HG03342 (cell line): ENCODE data around the gene PTPRD.

Source experiments
- ATAC-seq: cut with Tn5 transposase; IDR thresholded peaks from one replicate; pipeline ENCODE4 v1.9.1; 2021; ENCODE audit warnings: mild to moderate bottlenecking, moderate library complexity; ENCODE audit not compliant: unreplicated experiment

Gene PTPRD

DNA sequence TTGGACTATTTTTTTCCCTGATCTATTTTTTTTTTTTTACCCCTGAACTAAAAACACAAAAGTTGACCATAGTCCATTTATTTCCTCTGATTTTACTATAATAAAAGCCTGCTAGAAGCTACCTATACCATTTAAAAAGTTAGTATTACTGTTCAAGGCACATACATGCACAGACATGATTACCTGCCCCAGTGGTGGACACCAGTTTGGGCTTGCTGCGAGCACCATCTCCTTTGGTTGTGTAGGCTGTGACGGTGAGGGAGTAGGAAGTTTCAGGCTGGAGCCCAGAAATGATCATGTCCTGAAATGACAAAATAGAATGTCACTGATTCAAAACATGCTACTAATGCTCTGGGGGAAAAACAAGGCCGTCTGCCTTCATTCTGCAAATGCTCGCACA is 2120.1 kb downstream of the PTPRD start:
- ATAC-seq: no peak

DNA sequence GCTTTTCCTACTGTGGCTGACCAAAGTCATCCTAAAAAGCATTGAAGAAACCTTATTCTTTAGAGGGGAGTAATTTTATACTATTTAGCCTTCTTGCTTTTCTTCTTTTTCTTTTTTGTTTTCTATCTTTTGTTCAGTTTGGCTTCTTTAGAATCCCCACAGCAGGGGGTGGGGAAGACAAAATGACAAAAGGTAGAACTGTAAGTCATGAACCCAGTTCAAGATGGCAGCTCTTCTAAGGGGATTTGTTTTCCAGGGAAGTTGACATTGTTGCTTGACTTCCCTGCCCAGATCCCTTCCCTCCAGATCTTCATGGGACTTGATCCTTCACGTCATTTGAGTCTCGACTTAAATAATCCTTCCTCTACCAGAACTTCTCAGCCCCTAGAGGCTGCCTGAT is 2120.8 kb downstream of the PTPRD start:
- no peak for ATAC-seq

- ATAC-seq: no peak
Observed at GRCh38 chr9:8491563-8491962, 2121.2 kb downstream of the PTPRD start.

GRCh38 chr9:8489835-8490234 is 2123.0 kb downstream of the PTPRD start:
- no peak for ATAC-seq

DNA sequence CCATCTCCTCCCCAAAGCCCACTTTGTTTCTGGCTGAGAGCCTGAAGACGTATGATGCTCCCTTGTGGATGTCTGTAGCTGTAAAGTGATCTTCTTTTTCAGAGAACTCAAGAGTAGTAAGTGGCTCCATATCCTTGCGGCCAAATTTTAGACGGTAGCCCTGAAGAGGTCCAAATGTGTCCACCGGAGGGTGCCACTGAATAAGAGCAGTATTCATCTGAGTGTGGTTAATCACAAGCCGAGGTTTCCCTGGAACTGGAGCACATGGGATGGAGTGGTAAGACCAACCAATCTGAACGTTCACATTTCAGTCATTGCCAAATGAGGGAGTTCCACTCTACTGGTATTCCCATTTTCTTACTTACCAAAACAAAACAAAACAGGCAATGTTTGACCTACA is 2126.7 kb downstream of the PTPRD start:
- no peak for ATAC-seq

GRCh38 chr9:8484597-8485191 is 2128.1 kb downstream of the PTPRD start:
- no peak for ATAC-seq

DNA sequence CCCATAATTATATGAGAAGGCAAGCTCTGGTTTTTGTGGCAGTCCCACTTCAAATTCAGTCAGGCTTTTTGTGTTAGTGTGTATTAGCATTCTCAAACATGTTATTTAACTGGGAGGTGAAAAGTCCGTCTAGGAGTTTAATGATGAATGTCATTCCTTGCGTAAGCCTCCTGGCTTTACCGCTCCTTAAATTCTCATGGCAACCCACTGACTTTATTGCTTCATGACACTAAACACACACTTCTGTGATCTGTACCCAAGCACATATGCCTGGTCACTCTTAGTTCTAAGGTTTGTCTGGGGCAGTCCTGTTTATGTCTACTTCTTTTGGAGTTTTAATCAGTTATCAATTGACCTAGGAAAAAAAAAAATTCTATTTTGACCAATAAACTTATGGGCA is 2135.4 kb downstream of the PTPRD start:
- no peak for ATAC-seq

DNA sequence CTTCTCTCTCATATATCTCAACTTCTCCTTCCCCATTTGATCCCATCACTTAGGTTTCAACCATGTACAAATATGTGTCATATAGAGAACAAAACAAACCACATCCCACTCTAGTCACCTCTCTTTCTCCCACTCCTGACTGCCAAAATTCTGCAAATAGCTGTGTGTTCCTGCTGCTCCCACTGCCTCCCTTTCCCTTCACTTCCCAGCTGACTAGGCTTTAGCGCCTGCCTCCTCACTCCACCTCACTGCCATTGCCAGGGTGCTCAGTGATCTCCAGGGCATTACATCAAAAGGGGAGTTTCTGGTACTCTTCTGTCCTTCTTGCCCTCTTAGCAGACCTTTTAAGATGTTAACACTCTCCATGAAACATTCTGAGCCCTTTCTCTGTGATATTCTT is 2137.9 kb downstream of the PTPRD start:
- no peak for ATAC-seq

DNA sequence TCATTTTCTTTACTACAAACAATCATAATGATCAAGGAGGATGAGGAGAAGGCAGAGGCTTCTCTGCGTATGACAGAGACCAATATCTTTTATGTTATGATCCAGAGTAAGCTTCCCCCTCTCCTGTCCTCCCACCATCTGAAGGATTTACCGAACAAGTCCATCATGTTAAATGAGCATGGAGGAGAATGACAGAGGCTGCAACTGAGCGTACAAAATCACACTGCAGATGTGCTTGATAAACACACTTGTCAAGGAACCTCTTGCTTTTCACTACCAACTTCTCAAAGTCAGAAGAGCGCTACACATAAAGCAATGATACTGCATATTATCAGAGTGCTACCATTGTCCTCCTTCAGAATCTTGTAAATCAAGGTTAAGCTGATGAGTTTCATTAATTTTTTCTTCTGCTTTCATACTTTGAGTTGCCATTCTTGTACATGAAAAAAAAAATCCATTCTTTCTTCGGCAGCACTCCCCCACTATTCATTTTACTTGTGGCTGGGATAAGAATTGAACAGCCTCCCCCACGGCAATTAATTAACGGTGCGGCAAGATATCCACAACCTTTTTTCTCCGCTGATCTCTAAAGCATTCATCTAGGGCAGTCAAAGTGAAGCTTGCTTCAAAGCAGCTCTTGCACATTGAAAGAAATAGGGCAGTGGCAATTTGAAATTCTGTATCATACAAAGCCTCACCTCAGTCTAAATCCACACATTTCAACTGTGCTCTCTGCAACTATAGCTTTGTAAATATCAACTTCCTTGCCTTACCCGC is 2139.4 kb downstream of the PTPRD start:
- ATAC-seq: no peak

GRCh38 chr9:8468045-8468637 is 2144.7 kb downstream of the PTPRD start:
- no peak for ATAC-seq

GRCh38 chr9:8457816-8458215 is 2155.0 kb downstream of the PTPRD start:
- ATAC-seq: no peak

- ATAC-seq: no peak
Observed at GRCh38 chr9:8457055-8457454, 2155.7 kb downstream of the PTPRD start.

GRCh38 chr9:8456344-8456743 is 2156.5 kb downstream of the PTPRD start:
- ATAC-seq: no peak

DNA sequence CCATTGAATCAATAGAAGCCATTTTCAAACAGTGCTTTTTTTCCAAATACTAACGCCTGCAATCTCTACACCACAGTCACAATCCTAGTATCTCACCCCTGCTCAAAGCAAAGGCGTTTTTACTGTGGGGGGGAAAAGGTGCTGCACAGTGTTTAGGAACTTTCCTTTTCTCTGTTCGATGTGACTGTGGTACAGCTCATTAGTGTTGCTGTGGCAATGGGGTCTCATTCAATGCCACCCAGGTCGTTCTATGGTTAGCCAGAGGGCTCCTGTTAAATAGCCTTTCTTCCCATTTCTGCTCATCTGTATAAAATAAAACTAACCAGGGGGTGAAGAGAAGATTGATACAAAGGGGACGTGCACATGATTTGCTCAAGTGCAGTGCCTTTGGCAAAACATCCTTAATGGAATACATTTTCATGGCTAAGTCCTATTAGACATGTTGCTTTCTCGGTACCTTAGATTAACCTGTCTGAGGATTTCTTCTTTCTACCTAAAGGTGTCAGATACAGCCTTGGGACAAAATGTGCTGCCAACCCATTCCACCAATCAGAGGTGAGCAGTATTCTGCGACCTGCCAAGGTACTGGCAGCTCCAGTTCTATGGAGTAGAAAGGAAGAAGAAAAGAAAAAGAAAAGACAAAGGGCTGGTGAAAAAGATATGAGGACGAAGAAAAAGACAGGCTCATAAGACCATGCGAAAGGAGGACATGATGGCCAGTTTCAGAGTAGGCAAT is 2161.8 kb downstream of the PTPRD start:
- ATAC-seq: no peak

DNA sequence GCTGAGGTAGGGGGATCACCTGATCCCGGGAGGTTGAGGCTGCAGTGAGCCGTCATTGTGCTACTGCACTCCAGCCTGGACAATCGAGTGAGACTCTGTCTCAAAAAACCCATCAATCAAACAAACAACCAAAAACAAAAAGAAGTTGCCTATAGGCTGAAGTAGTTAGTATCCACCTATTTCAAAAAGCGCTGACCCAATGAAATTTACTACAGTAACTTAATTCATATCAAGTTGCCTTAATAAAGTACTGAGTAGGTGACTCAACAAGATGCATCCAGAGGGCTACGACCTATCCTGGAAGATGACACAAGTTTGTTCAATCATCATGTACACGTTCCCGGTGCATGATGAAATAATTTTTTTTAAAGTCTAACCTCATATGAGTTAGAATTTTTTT is 2164.6 kb downstream of the PTPRD start:
- no peak for ATAC-seq

- no peak for ATAC-seq
Observed at GRCh38 chr9:8447601-8448000, 2165.2 kb downstream of the PTPRD start.

- no peak for ATAC-seq
Observed at GRCh38 chr9:8437876-8438275, 2174.9 kb downstream of the PTPRD start.

DNA sequence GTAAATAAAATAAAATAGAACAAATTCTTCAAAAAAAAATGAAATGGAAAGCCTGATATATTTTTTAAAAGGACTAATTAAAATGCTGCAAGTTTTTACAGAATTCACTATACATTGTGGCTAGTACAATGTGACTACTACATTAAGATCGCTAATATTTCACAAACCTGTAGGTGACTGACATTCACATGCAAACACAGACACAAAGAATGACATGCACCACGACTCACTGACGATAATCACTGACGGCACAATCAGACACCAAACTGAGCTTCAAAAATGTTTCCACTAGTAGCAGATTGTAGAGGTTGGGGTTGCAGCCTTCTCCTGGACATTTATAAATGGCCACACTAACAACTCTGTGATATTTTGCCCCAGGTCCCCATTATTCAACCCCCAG is 2175.5 kb downstream of the PTPRD start:
- no peak for ATAC-seq

GRCh38 chr9:8436786-8437185 is 2176.0 kb downstream of the PTPRD start:
- no peak for ATAC-seq

DNA sequence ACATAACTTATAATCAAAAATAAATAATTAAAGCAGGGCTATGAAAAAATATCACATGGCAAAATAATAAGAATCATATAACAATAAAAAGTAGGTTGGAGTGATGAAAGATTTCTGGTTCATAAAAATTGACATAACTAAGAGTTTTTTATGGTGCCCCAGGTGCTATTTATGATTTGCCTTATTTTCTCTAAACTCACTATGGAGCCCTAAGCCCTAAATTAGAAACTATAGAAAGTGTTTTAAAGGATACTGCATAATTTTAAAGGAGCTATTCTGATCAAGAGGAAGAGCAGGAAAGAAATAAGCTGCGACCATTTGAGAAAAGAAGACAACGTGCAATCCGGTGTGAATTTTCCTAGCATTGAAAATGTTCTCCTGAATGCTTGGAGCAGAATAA is 2178.2 kb downstream of the PTPRD start:
- no peak for ATAC-seq

GRCh38 chr9:8432224-8432623 is 2180.6 kb downstream of the PTPRD start:
- ATAC-seq: no peak

DNA sequence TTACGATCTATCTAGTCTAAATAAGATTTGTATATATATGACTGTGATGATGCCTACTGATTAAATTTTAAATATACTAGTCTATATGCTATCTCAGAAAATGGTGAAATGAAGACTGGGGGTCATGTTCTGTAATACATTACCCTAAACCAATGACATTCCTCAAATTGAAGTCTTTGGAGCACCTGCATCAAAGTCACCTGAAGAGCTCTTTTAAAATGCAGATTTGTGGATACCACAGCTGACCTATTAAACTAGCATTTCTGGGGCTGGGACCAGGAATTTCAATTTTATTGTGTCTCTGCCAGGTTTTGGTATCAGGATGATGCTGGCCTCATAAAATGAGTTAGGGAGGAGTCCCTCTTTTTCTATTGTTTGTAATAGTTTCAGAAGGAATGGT is 2181.3 kb downstream of the PTPRD start:
- ATAC-seq: no peak
